Endodermal cell (in vitro differentiated cells): Measurements from ENCODE around the gene LRRC34. TPM values are rescaled to one million over a fixed set of nuclear protein-coding genes. Genes with fewer than 3 reads are reported as not detected.

ENCODE experiments used
- DNase-seq: peaks from one replicate; pipeline ENCODE4 v3.0.0-alpha.2; 2017
- H3K27ac ChIP-seq: 2 replicates; pipeline ENCODE4 v1.5.1; 2013; ENCODE audit warnings: mild to moderate bottlenecking, low read depth, low read length, moderate library complexity
- H3K27me3 ChIP-seq: 2 replicates; pipeline ENCODE4 v1.6.1; 2013; ENCODE audit warnings: mild to moderate bottlenecking, low read length, moderate library complexity; ENCODE audit not compliant: insufficient read depth, control insufficient read depth, poor library complexity, severe bottlenecking
- H3K36me3 ChIP-seq: 2 replicates; pipeline ENCODE4 v1.7.0; 2013; ENCODE audit warnings: mild to moderate bottlenecking, low read length, moderate library complexity; ENCODE audit not compliant: control insufficient read depth, insufficient read depth
- H3K4me1 ChIP-seq: one replicate; pipeline ENCODE4 v1.7.0; 2013; ENCODE audit warnings: low read length; ENCODE audit not compliant: control insufficient read depth, insufficient read depth
- H3K4me3 ChIP-seq: 2 replicates; pipeline ENCODE4 v1.5.1; 2013; ENCODE audit warnings: mild to moderate bottlenecking, low read length, moderate library complexity
- H3K9ac ChIP-seq: 2 replicates; pipeline ENCODE4 v1.6.1; 2013; ENCODE audit warnings: mild to moderate bottlenecking, low read length, moderate library complexity; ENCODE audit not compliant: poor library complexity, severe bottlenecking; ENCODE audit errors: extremely low read depth
- H3K9me3 ChIP-seq: 2 replicates; pipeline ENCODE4 v1.6.1; 2013; ENCODE audit warnings: mild to moderate bottlenecking, low read length, moderate library complexity; ENCODE audit not compliant: control insufficient read depth
- H3K27ac Mint-ChIP-seq: 2 replicates; pipeline ENCODE4 v1.8.0; 2020; ENCODE audit warnings: mixed read lengths
- H3K27me3 Mint-ChIP-seq: 2 replicates; pipeline ENCODE4 v1.8.0; 2021; ENCODE audit warnings: mild to moderate bottlenecking, mixed read lengths; ENCODE audit not compliant: insufficient read depth
- H3K36me3 Mint-ChIP-seq: 2 replicates; pipeline ENCODE4 v1.8.0; 2020; ENCODE audit warnings: low read depth, mixed read lengths
- H3K4me1 Mint-ChIP-seq: 2 replicates; pipeline ENCODE4 v1.8.0; 2020; ENCODE audit warnings: mixed read lengths
- H3K4me3 Mint-ChIP-seq: 2 replicates; pipeline ENCODE4 v1.8.0; 2020; ENCODE audit warnings: mild to moderate bottlenecking, moderate library complexity, mixed read lengths
- H3K9me3 Mint-ChIP-seq: 2 replicates; pipeline ENCODE4 v1.8.0; 2020; ENCODE audit warnings: mild to moderate bottlenecking, mixed read lengths
- CTCF ChIP-seq: fragments of 200-600 bp; sonication (generic); conservative IDR thresholded peaks from 2 replicates; pipeline ENCODE4 v1.5.0; 2021; ENCODE audit warnings: antibody characterized with exemption, mild to moderate bottlenecking
- WGBS, 2 experiments: methylation state at CpG; one replicate each; pipeline versions ENCODE4 v1.1.5 to v1.1.7; 2013; ENCODE audit warnings: missing lambda C conversion rate in 2 of 2, mixed read lengths in 1 of 2; ENCODE audit not compliant: insufficient coverage in 1 of 2, insufficient read length in 1 of 2; 5-methylcytosine and 5-hydroxymethylcytosine counted together
- total RNA-seq, 2 donors: library from RNA; stranded (reverse); fragmentation: NEBNext Ultra II Directional in 1 of 2; extraction: Animal tissue kit (Norgen Biotek cat#: 25700) in 1 of 2; gene quantifications; 2 replicates in 1 of 2; 3 replicates in 1 of 2; pipeline ENCODE4 v1.2.1, GENCODE V29; 2021

LRRC34 gene
- total RNA-seq, 2 donors from 2014 or later, result 5.6 to 11.3 TPM

- H3K36me3 Mint-ChIP-seq, result no peaks in the 10 kb centered on the region
- no peaks in the 10 kb centered on the region for H3K4me1 ChIP-seq
- no peaks in the 10 kb centered on the region for H3K4me1 Mint-ChIP-seq
- no peak overlapping the region for H3K27ac Mint-ChIP-seq
- no peaks in the 10 kb centered on the region for H3K9me3 Mint-ChIP-seq
- H3K9me3 ChIP-seq, result no peaks in the 10 kb centered on the region
- H3K4me3 ChIP-seq, result no peak overlapping the region
- H3K36me3 ChIP-seq, result no peaks in the 10 kb centered on the region
- no peak overlapping the region for H3K27ac ChIP-seq
- no peak overlapping the region for H3K4me3 Mint-ChIP-seq
- no peak for TF ChIP-seq CTCF
- no peak overlapping the region for H3K9ac ChIP-seq
- no peaks in the 10 kb centered on the region for H3K27me3 Mint-ChIP-seq
- no peak for DNase-seq
- WGBS, 2 experiments, result 79 to 96% methylated on average over 3 of the region's 3 CpGs
- no peaks in the 10 kb centered on the region for H3K27me3 ChIP-seq
Observed at GRCh38 chr3:169836942-169837275, 24.2 kb upstream of the LRRC34 start.

DNA sequence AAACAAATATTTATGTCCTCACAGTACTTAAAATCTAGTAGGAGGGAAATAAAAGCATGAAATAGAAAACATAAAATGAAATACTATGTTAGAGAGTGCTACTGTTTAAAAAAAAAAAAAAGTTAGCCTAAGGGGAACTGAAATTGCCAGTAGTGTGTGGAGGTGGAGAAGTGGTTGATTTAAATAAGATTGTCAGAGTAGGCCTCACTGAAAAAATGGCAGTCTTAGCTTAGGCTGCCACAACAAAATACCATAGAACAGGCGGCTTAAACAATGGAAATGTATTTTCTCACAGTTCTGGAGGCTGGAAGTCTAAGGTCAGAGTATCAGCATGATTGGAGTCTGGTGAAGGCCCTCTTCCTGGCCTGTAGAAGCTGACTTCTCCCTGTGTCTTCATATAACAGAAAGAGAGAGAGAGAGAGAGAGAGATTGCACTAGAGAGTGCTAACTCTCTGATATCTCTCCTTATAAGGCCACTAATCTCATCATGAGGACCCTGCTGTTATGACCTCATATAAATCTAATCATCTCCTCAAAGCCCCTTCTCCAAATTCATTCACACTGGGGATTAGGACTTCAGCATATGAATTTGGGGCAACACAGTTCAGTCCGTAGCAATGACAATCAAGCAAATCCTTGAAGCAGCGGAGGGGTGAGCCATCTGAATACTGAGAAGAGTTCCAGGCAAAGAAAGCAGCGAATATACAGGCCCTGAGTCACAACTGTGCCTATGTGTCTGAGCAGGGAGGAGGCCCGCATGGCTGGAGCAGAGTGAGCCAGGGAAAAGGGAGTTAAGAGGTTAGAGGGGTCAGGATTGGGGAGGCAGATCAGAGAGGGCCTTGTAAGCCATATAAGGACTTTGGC lies 23.6 kb upstream of the LRRC34 start:
- Mint-ChIP-seq H3K9me3 (no peaks in the 10 kb centered on the region), H3K27ac (no peak overlapping the region), H3K36me3 (no peaks in the 10 kb centered on the region), H3K27me3 (no peaks in the 10 kb centered on the region), H3K4me1 (no peaks in the 10 kb centered on the region), H3K4me3 (no peak overlapping the region)
- Histone ChIP-seq H3K4me3 (no peak overlapping the region), H3K36me3 (no peaks in the 10 kb centered on the region), H3K27me3 (no peaks in the 10 kb centered on the region), H3K9ac (no peak overlapping the region), H3K4me1 (no peaks in the 10 kb centered on the region), H3K9me3 (no peaks in the 10 kb centered on the region), H3K27ac (no peak overlapping the region)
- DNase-seq, result no peak
- 70 to 89% methylated on average over 4 to 5 of the region's 5 CpGs for WGBS, 2 experiments
- no peak for TF ChIP-seq CTCF

DNA sequence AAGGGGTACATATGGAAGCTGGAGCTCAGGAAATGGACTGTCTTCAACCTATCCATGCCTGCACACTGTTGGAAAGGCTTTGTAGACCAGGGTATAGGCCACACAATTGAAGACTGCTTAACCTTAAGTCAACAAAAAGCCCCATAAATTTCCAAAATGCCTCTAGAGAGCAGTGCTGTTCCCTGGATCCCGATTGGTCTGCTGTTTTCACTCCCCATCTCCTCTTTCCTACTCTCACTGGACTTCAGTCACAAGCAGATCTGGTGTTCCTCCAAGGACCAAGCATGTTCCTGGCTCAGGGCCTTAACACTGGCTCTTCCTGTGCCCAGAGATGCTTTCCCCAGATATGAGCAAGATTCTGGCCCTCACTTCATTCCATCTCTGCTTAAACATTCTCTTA lies 22.8 kb upstream of the LRRC34 start:
- 89 to 91% methylated on average over 1 of the region's 1 CpG for WGBS, 2 experiments
- Mint-ChIP-seq H3K27me3 (no peaks in the 10 kb centered on the region), H3K9me3 (no peaks in the 10 kb centered on the region), H3K4me1 (no peaks in the 10 kb centered on the region), H3K36me3 (no peaks in the 10 kb centered on the region), H3K4me3 (no peak overlapping the region), H3K27ac (no peak overlapping the region)
- no peak overlapping the region for H3K4me3 ChIP-seq
- H3K9me3 ChIP-seq, result no peaks in the 10 kb centered on the region
- H3K9ac ChIP-seq, result no peak overlapping the region
- no peak overlapping the region for H3K27ac ChIP-seq
- no peaks in the 10 kb centered on the region for H3K27me3 ChIP-seq
- H3K4me1 ChIP-seq, result no peaks in the 10 kb centered on the region
- DNase-seq, result no peak
- H3K36me3 ChIP-seq, result no peaks in the 10 kb centered on the region
- no peak for TF ChIP-seq CTCF
